Stromal cell of bone marrow (primary cell): ENCODE measurements around the gene R3HDM1.
A peak's percentile ranks its signal among the peaks of the same experiment; 100 is the strongest.
"Not testable (repeated sequence)": the region's sequence is repeated elsewhere in the genome, so short reads cannot be mapped to it uniquely, and the experiment has no call there.

Experiments
- DNase-seq: peaks from one replicate; pipeline ENCODE4 v3.0.0-alpha.2; 2012; ENCODE audit warnings: low read depth

Gene R3HDM1

DNA sequence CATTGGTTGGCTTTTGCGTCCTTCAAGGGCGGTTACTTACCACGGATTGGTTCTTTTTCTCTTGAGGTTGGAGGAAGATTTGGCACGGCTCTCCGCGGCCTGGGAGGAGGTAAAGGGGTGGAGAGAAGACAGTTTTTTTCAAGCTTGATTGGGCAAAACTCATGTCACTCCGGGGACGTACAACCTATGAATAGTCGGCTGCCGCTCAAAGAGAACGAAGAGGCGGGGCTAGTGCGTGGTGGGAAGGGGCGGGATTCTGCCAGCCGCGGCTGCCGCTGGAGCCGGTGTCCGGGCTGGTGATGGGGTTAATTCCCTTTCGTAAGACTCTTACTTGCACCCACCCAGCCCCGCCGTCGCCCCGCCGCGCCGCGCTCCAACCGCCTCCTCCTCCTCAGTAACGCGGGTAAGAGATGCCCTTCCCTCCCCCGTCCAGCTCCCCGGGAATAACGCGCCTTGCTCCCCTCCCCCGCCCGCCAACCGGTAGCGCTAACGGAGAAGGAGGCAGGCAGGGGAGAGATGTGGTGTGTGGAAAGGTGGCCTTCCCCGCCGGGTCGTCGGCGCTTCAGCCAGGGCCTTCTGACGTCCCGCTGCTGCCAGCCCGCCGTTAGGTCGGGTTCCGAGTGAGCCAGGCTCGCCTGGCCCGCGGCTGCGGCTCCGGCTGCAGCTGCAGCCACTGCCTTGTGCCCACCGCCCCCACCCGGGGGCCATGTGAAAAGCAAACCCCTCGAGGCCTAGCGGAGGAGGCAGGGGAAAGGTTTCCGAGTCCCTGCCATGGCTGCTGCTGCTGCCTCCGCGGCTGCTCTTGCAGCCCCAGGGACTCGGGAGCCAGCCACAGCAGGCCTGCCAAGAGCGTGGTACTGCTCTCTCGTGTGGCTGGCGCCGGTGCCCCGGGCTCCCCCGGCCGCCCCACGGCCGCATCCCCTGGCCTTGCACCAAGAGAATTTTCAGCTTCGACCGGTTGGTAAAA is at the start of gene R3HDM1:
R3HDM1 (plus strand) TSS at position 254 of the 967 bp plus-strand sequence. CDS start 73,362 bp downstream, outside the sequence.
- DNase-seq, result peak; percentile 100

DNA sequence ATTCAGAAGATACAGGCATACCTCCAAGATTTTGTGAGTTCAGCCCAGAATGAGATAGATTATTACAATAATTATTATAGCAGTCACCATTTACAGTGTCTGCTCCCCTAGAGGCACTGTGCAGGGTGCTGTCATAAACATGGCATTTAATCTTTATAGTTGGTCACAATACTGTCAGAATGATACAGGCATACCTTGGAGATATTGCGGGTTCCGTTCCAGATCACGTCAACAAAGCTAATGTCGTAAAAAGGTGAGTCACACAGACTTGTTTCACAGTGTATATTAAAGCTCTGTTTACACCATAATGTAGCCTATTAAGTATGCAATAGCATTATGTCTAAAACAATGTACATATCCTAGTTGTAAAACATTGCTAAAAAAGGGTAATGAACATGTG is 45.8 kb upstream of the R3HDM1 start:
- no peak for DNase-seq

DNA sequence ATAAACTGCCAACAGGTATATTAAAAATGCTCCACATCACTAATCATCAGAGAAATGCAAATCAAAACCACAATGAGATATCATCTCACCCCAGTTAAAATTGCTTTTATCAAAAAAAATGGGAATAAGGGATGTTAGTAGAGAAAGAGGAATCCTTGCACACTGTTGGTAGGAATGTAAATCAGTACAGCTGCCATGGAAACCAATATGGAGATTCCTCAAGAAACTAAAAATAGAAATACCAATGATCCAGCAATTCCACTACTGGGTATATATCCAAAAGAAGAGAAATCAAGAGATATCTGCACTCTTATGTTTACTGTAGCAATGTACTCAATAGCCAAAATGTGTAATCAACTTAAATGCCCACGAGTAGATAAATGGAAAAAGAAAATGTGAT is 40.9 kb upstream of the R3HDM1 start:
- DNase-seq, result no peak

DNA sequence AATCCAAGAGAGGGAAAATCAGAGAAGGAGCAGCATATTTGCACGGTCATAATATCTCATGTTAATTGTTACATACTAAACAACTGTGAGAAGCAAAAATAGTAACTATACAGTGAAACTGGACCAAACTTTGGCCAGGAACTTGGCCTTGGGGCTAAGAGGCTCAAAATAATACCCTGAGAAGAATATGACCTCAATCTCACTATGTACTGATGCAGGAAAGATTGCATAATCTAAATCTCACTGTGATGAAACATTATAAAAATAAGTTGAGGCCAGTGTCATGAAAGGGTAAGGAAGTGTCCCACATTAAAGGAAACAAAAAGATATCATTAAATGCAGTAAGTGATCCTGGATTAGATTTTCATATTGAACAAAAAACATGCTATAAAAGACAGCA is 36.8 kb upstream of the R3HDM1 start:
- peak; percentile 43 for DNase-seq

DNA sequence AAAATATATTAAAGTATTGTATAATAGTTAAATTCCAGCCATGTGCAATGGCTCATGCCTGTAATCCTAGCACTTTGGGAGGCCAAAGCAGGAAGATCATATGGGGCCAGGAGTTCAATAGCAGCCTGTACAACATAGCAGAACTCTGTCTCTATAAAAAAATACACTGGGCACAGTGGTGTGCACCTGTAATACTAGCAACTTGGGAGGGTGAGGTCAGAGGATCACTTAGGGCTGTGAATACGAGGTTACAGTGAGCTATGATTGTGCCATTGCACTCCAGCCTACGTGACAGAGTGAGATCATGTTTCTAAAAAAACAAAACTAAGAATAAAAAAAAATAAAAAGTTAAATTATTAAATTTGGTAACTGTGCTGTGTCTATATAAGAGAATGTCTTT is 36.4 kb upstream of the R3HDM1 start:
- DNase-seq, result no peak

DNA sequence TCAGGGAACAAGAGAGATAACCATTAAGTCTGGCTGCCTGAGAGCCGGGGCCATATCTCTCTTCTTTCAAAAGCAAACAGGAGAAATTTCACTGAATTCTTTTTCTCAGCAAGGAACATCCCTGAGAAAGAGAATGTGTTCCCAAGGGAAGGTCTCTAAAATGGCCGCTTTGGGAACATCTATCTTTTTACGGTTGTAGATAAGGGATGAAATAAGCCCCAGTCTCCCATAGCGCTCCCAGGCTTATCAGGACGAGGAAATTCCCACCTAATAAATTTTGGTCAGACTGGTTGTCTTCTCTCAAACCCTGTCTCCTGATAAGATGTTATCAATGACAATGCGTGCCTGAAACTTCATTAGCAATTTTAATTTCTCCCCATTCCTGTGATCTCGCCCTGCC is 32.7 kb upstream of the R3HDM1 start:
- DNase-seq, result not testable (repeated sequence)

DNA sequence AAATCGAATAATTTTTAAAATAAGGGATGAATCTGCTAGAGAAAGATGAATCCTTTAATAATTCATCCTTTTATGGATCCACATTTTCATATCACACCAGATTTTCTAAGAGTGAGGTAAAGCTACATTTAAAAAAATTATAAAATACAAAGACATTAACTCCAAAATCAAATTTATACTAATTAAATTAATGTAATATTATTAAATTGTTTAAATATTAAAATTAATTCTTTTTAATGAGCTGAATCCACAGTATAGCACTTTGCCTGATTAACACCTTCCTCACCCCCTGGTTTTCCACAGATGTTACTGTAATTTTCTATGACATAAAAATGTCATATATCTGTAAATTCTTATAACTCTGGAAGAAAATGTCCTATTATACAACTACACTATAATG is 26.5 kb upstream of the R3HDM1 start:
- DNase-seq, result no peak

DNA sequence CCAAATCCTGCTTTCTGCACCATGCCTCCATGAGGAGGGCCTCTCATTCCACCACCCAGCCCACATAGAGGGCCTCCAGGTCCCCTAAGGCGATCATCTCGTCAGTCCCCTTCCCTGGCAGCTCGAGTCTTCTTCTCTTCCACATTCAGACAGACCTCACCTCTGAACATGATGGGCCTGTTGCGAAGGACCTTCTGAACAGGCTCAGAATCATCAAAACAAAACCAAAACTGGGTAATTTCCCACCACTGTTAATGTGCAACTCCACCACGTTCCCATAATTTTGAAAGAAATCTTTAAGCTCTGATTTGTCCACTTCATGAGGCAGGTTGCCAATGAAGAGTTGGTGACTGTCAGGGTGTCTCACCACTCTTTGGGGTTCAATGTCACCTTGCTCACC is 20.7 kb upstream of the R3HDM1 start:
- DNase-seq, result no peak

DNA sequence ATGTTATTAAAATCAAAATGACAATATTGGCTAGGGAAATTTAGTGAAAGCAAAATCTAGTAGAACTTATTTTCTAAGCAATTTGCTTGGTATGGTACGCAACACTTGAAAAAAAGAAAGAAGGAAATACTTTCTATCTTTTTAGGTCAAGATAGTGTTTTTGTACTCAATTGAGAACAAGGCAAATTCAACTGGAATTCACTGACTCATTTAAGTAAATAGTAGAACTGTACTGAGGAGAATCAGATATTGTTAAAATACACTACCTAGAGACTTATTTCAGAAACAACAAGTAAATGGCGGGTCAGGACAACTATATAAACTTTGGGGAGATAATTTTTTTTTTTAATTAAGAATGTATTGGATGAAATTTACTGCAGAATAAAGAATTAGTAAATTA is 19.2 kb upstream of the R3HDM1 start:
- DNase-seq, result no peak

DNA sequence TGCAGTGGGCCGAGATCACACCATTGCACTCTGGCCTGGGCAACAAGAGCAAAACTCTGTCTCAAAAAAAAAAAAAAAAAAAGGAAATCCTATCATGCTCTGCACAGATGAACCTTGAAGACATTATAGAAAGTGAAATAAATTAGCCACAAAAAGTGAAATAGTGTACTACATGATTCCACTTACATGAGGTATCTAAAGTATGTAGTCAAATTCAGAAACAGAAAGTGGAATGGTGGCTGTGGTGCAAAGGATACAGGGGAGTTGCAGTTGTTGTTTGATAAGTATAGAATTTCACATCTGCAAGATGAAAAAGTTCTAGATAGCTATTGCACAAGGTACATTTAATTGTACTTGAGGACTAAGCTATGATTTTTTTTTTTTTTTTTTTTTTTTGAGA is 5.5 kb upstream of the R3HDM1 start:
- no peak for DNase-seq

DNA sequence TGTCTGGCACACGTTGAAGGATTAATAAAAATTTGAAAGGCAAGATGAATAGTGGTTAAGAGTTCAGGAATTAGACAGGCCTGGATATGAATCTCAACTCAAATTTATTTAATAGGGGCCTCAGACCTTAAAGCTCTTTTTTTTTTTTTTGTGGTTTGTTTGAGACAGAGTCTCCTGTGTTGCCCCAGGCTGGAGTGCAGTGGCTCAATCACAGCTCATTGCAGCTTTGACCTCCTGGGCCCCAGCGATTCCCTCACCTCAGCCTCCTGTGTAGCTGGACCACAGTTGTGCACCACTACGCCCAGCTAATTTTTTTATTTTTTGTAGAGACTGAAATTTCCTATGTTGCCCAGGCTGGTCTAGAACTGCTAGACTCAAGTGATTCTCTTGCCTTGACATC is 3.3 kb upstream of the R3HDM1 start:
- no peak for DNase-seq

DNA sequence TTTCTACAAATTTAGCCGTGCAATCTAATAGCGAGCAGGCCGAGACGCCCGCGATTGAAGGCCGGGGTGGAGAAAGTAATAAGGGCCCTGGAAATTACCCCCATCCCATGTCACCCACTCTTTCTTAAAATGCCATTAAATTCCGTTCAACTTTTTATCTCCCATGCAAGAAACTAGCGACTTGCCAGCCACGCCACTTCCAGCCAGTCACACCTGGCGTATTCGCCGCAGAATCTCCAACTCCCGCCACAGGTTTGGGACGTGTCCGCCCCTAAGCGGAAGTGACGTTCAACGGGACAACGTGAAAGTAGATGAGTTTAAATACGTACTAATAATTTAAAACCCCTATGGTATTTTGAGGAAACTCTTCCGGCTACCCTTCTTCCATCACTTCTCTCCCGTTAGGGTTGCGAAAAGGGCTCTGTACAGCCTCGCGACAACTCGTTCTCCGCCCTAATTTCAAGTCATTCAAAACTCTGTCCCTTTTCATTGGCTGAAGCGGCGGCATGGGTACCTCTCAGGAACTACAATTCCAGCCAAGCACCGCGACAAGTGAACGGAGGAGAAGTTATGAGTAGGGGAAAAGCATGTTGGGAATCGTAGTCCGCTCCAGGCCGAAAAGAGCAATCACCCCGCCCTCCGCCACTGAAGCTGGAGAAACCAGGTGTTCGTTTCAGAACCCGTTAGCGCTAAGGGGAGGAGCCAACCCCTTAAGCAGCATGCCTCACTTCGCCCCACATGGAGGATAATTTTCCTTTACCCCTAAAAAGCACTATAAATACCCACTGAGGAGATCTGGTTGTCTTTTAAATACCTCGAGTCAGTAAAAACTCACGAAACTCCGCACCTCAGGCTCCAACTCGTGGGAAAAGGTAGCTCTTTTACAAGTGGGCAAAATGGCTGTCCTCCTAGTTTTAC is 712 bp upstream of the R3HDM1 start, which contains the start of gene ZRANB3:
ZRANB3 (minus strand) TSS at position 906 of the 918 bp plus-strand sequence.
- DNase-seq, result peak; percentile 96

DNA sequence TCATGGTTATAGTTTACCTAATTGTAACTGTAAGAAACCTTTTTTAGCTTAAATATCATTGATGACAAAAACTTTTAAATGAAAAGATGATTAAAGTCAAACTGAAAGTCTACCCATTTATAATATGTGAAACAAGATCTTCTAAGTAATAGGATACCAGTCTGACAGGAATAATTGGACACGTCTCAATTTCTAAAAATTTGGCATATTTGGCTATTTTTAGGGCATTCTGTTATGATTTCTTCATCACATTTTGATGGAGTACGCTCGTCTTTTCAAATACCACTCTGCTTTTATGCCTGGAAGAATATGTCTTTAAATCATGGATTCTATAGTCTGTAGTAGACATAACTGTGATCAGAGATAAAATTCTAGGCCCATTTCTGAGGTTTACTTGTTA is 1.3 kb downstream of the R3HDM1 start:
- peak; percentile 3 for DNase-seq

DNA sequence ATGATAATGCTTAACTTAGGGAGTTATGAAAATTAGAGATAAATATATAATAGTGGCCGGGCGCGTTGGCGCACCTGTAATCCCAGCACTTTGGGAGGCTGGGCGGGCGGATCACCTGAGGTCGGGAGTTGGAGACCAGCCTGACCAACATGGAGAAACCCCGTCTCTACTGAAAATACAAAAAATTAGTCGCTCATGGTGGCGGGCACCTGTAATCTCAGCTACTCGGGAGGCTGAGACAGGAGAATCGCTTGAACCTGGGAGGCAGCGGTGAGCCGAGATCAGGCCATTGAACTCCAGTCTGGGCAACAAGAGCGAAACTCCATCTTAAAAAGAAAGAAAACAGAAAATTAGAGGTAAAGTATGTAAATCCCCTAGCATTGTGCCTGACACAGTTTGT is 2.3 kb downstream of the R3HDM1 start:
- not testable (repeated sequence) for DNase-seq

DNA sequence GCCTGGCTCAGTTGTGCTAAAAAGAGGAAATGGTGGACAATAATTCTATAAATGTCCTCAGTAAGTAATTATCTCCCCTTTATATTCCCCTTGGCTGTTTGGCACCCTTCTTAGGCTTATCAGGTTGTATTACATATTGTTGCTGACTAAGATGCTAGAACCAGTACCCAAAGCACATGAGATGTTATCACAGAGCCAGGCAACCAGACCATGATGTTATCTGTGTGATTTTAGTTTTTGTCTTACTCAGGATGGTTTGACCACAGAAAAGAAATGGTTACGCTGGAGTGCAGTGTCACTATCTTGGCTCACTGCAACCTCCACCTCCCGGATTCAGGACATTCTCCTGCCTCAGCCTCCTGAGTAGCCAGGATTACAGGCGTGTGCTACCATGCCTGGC is 15.2 kb downstream of the R3HDM1 start:
- no peak for DNase-seq

DNA sequence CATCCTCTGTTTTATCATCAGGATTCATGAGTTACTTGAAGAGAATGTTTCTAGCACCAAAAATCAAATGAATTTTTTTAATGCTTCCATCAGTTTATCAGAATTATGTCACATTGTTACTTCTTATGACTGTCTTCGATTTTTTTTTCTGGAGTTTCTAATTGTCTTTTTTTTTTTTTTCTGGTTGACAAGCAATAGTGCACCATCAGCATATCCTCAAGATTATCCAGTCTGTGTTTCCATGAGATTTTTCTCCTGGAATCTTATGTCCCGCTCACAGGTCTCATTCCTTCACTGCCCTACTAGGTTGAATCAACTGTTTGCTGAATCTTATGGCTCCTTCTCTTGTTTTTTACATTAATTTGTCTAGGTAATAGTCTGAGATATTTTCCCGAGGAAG is 16.0 kb downstream of the R3HDM1 start:
- no peak for DNase-seq

DNA sequence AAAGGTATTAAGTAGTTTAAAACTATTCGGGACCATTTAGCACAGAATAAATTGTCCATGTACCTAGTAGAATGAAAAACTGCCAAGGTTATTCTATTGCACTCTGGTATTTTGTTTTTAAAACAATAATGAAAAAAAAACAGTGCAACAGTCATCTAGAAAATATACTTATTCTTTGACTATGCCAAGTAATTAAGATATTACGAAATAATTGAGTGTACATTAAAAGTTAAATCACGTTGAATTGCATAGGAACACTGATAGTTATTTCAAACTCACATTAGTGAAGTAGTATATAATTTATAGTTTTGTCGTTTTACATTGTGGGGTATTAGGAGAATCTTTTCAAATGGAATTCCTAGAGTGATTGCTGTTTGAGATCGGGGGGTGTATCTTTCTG is 20.1 kb downstream of the R3HDM1 start:
- DNase-seq, result no peak

DNA sequence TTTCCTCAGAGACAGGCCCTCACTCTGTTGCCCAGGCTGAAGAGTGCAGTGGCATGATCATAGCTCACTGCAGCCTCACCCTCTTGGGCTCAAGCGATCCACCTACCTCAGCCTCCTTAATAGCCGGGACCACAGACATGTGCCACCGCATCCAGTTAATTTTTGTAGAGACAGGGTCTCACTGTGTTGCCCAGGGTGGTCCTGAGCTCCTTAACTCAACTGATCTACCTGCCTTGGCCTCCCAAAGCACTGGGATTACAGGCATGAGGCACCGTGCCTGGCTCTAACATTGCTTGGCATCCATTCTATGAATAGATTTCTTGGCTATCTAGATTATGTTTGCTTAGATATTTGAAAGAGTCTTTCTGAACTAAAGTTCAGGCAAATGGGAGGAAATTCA is 21.6 kb downstream of the R3HDM1 start:
- no peak for DNase-seq

DNA sequence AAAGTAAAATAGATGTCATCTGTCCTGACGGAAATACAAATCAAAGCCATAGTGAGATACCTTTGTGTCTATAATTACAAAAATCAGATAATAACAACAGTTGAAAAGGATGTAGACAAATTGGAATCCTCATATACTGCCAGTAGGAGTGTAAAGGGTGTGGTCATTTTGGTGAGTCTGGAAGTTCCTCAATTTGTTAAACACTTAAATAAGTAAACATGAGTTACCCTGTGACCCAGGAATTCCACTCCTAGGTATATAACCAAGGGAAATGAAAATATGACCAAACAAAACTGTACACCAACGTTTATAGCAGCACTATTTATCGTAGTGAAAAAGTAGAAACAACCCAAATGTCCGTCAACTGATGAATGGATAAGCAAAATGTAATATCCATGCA is 24.0 kb downstream of the R3HDM1 start:
- no peak for DNase-seq

DNA sequence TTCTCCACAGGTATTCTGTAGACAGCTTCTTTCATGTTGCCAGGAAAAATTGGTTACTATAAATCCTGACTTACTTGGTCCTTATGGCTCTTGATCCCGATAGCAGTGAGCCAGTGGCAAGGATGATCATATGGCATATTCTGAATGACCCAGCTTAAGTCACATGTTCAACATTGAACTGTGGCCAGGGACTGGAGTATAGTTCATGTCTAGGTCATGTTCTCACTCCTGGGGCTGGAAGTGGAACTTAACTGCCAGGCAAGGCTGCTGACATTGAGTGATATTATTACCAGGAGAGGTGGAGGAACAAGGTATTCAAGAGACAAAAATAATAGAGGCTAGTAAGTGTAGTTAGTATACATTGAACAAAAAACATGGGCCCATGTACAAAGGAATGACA is 26.2 kb downstream of the R3HDM1 start:
- no peak for DNase-seq

DNA sequence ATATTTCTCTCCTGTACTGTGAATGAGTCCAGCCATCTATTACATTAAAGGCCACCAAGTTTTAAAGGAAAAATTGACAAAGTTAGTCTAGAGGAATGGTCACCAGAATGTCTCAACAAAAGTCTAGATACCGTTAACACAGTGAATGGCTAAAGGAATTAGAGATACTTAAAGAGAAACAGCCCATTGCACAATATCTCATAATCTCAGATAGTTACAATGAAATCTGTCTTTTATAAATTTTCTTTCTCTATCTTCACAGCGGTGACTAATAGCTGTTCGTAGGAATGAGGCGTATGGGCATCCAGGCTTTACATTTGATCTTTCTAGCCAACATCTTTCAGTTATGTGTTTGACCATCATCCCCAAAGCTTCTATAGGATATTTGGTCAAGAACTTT is 30.6 kb downstream of the R3HDM1 start:
- no peak for DNase-seq

DNA sequence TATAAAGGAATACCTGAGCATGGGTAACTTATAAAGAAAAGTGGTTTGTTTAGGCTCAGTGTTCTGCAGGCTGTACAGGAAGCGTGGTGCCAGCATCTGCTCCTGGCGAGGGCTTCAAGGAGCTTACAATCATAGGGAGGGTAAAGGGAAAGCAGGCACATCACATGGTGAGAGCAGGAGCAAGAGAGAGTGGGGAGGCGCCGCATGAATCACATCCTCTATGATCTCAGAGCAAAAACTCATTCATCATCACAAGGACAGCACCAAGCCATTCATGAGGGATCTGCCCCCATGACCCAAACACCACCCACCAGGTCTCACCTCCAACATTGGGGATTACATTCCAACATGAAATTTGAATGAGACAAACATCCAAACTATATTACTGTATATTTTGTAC is 32.5 kb downstream of the R3HDM1 start:
- no peak for DNase-seq

DNA sequence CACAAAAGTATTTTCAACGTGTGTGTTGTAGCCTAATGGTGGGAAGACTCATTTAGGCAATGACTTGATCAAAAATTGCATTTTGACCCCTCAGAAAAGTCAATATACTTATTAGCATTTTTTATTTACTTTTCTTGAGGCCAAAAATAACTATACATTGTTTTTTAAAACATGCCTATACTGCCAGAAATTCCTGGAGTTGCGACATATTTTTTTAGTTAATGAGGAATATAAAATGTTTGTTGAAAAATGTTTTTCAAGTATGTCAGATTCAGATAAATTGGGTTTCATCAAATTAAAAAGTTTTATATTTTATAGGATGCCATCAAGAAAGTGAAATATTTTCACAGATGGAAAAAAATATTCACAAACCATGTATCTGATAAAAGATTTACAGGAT is 39.6 kb downstream of the R3HDM1 start:
- DNase-seq, result no peak
